ENCODE measurements around the gene FMR1. TPM values are rescaled to one million over a fixed set of nuclear protein-coding genes. Genes with fewer than 3 reads are reported as not detected.

The FMR1 gene
- total RNA-seq, 6 experiments from 2014 or later: 16.2 to 32.9 (median 21.5) TPM

DNA sequence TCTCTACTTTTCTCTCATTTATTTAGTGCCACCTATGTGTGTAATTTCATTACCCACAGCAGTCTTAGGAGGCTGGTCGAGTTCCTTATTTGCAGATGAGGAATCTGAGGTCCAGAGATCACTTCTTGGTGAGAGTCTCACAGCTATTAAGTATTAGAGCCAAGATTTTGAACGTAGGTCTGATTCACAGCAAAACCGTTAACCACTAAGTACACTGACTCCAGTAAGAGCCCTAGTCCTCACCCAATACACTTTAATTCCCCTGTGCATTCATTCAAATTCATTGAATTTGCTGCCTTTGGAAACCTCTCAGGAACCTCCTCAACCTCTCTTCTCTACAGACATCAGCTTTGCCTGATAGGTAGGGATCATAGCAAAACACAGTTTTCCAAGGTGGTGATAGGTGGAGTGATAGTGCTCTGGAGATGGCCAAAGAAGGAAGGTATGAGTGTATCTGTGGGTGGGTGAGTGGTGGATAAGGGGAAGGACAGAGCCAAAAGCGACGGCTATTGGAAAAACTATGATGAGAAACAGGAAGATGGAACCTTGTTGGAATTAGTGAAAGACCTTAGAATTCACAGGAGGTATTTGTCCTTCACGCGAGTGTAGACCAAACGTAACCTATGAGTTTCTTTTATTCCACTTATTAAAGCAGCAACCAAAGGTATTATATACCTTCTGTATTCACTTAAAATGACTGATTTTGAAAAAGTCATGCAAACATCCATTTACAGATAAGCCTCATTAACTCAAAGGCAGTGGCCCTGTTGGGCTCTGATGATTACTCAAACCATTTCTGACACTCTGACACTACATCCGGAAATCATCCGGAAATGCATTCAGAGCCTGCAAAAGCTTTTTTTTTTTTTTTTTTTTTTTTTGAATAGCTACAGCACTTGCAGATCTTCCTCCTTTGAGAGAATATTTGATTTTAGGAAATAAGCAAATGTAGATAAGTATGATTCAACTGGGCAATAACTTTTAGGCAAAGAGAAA is 6.3 kb downstream of the FMR1 start:
- Histone ChIP-seq H3K4me3 (no peak overlapping the region), H3K36me3 (no peaks in the 10 kb centered on the region), H3K27me3 (no peaks in the 10 kb centered on the region), H3K9me3 (no peaks in the 10 kb centered on the region), H3K27ac (no peak overlapping the region), H3K4me1 (no peaks in the 10 kb centered on the region)
- TF ChIP-seq POLR2A (IDR thresholded peaks at IDR 0.05) (no peak), CTCF (IDR thresholded peaks at IDR 0.05) (no peak)
- ATAC-seq: peak in 1 of 4 donors; percentile 25
- no peak for DNase-seq
- intact Hi-C loops (cut with DNase I): no loop called here
- WGBS (ENCODE audit: insufficient coverage, low coverage, low lambda C conversion rate, missing lambda C conversion rate): 39% methylated on average over 10 of the region's 10 CpGs

- intact Hi-C loops (cut with DNase I): no loop called here
- 53% methylated on average over 3 of the region's 3 CpGs for WGBS (ENCODE audit: insufficient coverage, low coverage, low lambda C conversion rate, missing lambda C conversion rate)
Observed at GRCh38 chrX:147920161-147920666, 8.5 kb downstream of the FMR1 start.

DNA sequence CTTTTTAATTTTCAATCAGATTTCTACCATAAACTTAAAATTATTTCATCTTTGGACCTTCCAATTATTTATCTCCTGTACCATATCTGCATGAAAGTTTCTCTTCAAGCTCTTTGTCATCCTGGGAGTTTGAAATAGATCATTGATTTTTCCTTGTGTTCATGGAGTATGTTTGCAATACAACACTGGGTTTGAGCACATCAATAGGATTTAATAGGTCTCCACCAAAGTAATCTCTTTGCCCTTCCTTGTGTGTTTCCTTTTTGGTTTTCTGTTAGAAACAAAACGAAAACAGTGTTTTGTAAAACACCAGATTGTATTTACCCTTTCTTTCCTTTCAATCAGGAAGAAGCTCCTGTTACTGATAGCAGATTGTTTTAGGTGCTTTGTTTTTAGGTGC is 11.9 kb downstream of the FMR1 start:
- Histone ChIP-seq H3K27ac (no peak overlapping the region), H3K4me3 (no peak overlapping the region), H3K36me3 (no peaks in the 10 kb centered on the region), H3K27me3 (no peaks in the 10 kb centered on the region), H3K4me1 (peaks cover 0 to 3% (median 0%) of the 10 kb centered on the region in 4 donors), H3K9me3 (no peaks in the 10 kb centered on the region)
- no peak for ATAC-seq
- WGBS (ENCODE audit: insufficient coverage, low coverage, low lambda C conversion rate, missing lambda C conversion rate): 9% methylated on average over 1 of the region's 1 CpG
- TF ChIP-seq CTCF (IDR thresholded peaks at IDR 0.05) (no peak), POLR2A (IDR thresholded peaks at IDR 0.05) (no peak)
- no peak for DNase-seq
- intact Hi-C loops (cut with DNase I): no loop called here

More at GRCh38 chrX:147920161-147920666, 8.5 kb downstream of the FMR1 start:
- no peaks in the 10 kb centered on the region for H3K9me3 ChIP-seq
- H3K36me3 ChIP-seq: no peaks in the 10 kb centered on the region
- H3K4me1 ChIP-seq: peaks cover 0 to 3% (median 0%) of the 10 kb centered on the region in 4 donors
- H3K4me3 ChIP-seq: no peak overlapping the region
- H3K27ac ChIP-seq: no peak overlapping the region
- DNase-seq (no peak), ATAC-seq (peak in 1 of 4 donors; percentile 19)
- TF ChIP-seq POLR2A (IDR thresholded peaks at IDR 0.05) (no peak), CTCF (IDR thresholded peaks at IDR 0.05) (no peak)
- no peaks in the 10 kb centered on the region for H3K27me3 ChIP-seq

GRCh38 chrX:147927256-147927655 is 15.5 kb downstream of the FMR1 start:
- no peaks in the 10 kb centered on the region for H3K27me3 ChIP-seq
- H3K4me1 ChIP-seq: peaks cover 0 to 3% (median 0%) of the 10 kb centered on the region in 4 donors
- TF ChIP-seq POLR2A (IDR thresholded peaks at IDR 0.05) (no peak), CTCF (IDR thresholded peaks at IDR 0.05) (no peak)
- DNase-seq (no peak), ATAC-seq (no peak)
- no peak overlapping the region for H3K27ac ChIP-seq
- no peaks in the 10 kb centered on the region for H3K9me3 ChIP-seq
- H3K4me3 ChIP-seq: no peak overlapping the region
- peaks cover 0 to 3% (median 0%) of the 10 kb centered on the region in 4 donors for H3K36me3 ChIP-seq
- WGBS (ENCODE audit: insufficient coverage, low coverage, low lambda C conversion rate, missing lambda C conversion rate): 69% methylated on average over 4 of the region's 4 CpGs
- intact Hi-C loops (cut with DNase I): no loop called here

All from right lobe of liver (tissue), 6 donors.